HG02884 (cell line): ENCODE results near the gene RAB3GAP2.
"Not testable (repeated sequence)": the region's sequence is repeated elsewhere in the genome, so short reads cannot be mapped to it uniquely, and the experiment has no call there.

ENCODE experiments used
- ATAC-seq: cut with Tn5 transposase; IDR thresholded peaks from one replicate; pipeline ENCODE4 v1.9.1; 2021; ENCODE audit warnings: mild to moderate bottlenecking, moderate library complexity; ENCODE audit not compliant: unreplicated experiment

RAB3GAP2 gene

GRCh38 chr1:220156620-220157146 is 115.6 kb downstream of the RAB3GAP2 start:
- ATAC-seq, result no peak

GRCh38 chr1:220153147-220153546 is 119.1 kb downstream of the RAB3GAP2 start:
- ATAC-seq, result no peak

- ATAC-seq, result no peak
These were observed 120.8 kb downstream of the RAB3GAP2 start for GRCh38 chr1:220151454-220151853.

- ATAC-seq, result peak; percentile 75
These were observed 122.5 kb downstream of the RAB3GAP2 start for GRCh38 chr1:220149742-220150141.

GRCh38 chr1:220144051-220144450 is 128.2 kb downstream of the RAB3GAP2 start:
- no peak for ATAC-seq

GRCh38 chr1:220139966-220140365 is 132.3 kb downstream of the RAB3GAP2 start:
- ATAC-seq, result no peak

- ATAC-seq, result no peak
These were observed 135.1 kb downstream of the RAB3GAP2 start for GRCh38 chr1:220137019-220137786.

GRCh38 chr1:220135755-220136154 is 136.5 kb downstream of the RAB3GAP2 start:
- no peak for ATAC-seq

- no peak for ATAC-seq
These were observed 142.6 kb downstream of the RAB3GAP2 start for GRCh38 chr1:220129479-220130210.

- ATAC-seq, result no peak
These were observed 145.2 kb downstream of the RAB3GAP2 start for GRCh38 chr1:220127076-220127475.

- no peak for ATAC-seq
These were observed 147.7 kb downstream of the RAB3GAP2 start for GRCh38 chr1:220124542-220124941.

- ATAC-seq, result no peak
These were observed 148.4 kb downstream of the RAB3GAP2 start for GRCh38 chr1:220123889-220124288.

- ATAC-seq, result no peak
These were observed 149.2 kb downstream of the RAB3GAP2 start for GRCh38 chr1:220123066-220123465.

GRCh38 chr1:220121791-220122530 is 150.3 kb downstream of the RAB3GAP2 start:
- ATAC-seq, result no peak

GRCh38 chr1:220119043-220119512 is 153.2 kb downstream of the RAB3GAP2 start:
- ATAC-seq, result no peak

GRCh38 chr1:220113136-220113695 is 159.0 kb downstream of the RAB3GAP2 start:
- ATAC-seq, result no peak

- ATAC-seq, result not testable (repeated sequence)
These were observed 159.7 kb downstream of the RAB3GAP2 start for GRCh38 chr1:220112600-220112999.

- not testable (repeated sequence) for ATAC-seq
These were observed 161.8 kb downstream of the RAB3GAP2 start for GRCh38 chr1:220110473-220110872.

- no peak for ATAC-seq
These were observed 172.4 kb downstream of the RAB3GAP2 start for GRCh38 chr1:220099826-220100225.
